ENCODE results near the gene FBXW7. TPM values are rescaled to one million over a fixed set of nuclear protein-coding genes. Genes with fewer than 3 reads are reported as not detected.

The FBXW7 gene
- total RNA-seq, 6 experiments from 2014 or later: 12.9 to 25.5 (median 17.6) TPM

- H3K4me3 ChIP-seq: no peak overlapping the region
- H3K27ac ChIP-seq: no peak overlapping the region
- TF ChIP-seq CTCF (IDR thresholded peaks at IDR 0.05) (no peak), POLR2A (IDR thresholded peaks at IDR 0.05) (no peak)
- H3K4me1 ChIP-seq: peaks cover 0 to 13% (median 5%) of the 10 kb centered on the region in 4 donors
- H3K27me3 ChIP-seq: no peaks in the 10 kb centered on the region
- intact Hi-C loops (cut with DNase I): no loop called here
- peak; percentile 54 to 76 (median 68) for ATAC-seq
- WGBS (ENCODE audit: insufficient coverage, low coverage, low lambda C conversion rate, missing lambda C conversion rate): 16% methylated on average over 1 of the region's 1 CpG
- no peaks in the 10 kb centered on the region for H3K36me3 ChIP-seq
- no peaks in the 10 kb centered on the region for H3K9me3 ChIP-seq
- DNase-seq: no peak
Observed at GRCh38 chr4:152523731-152524130, 12.2 kb downstream of the FBXW7 start.

GRCh38 chr4:152522754-152523153 is 13.1 kb downstream of the FBXW7 start:
- Histone ChIP-seq H3K36me3 (no peaks in the 10 kb centered on the region), H3K4me3 (no peak overlapping the region), H3K9me3 (no peaks in the 10 kb centered on the region), H3K27ac (no peak overlapping the region), H3K27me3 (no peaks in the 10 kb centered on the region), H3K4me1 (peaks cover 0 to 13% (median 5%) of the 10 kb centered on the region in 4 donors)
- intact Hi-C loops (cut with DNase I): no loop called here
- 47% methylated on average over 2 of the region's 2 CpGs for WGBS (ENCODE audit: insufficient coverage, low coverage, low lambda C conversion rate, missing lambda C conversion rate)
- TF ChIP-seq CTCF (IDR thresholded peaks at IDR 0.05) (no peak), POLR2A (IDR thresholded peaks at IDR 0.05) (no peak)
- ATAC-seq (no peak), DNase-seq (no peak)

- intact Hi-C loops (cut with DNase I): no loop called here
- DNase-seq (no peak), ATAC-seq (no peak)
- peaks cover 0 to 13% (median 5%) of the 10 kb centered on the region in 4 donors for H3K4me1 ChIP-seq
- H3K27me3 ChIP-seq: no peaks in the 10 kb centered on the region
- TF ChIP-seq CTCF (IDR thresholded peaks at IDR 0.05) (no peak), POLR2A (IDR thresholded peaks at IDR 0.05) (no peak)
- H3K4me3 ChIP-seq: no peak overlapping the region
- no peak overlapping the region for H3K27ac ChIP-seq
- H3K36me3 ChIP-seq: no peaks in the 10 kb centered on the region
- WGBS (ENCODE audit: insufficient coverage, low coverage, low lambda C conversion rate, missing lambda C conversion rate): 89% methylated on average over 2 of the region's 2 CpGs
- H3K9me3 ChIP-seq: no peaks in the 10 kb centered on the region
Observed at GRCh38 chr4:152522245-152522644, 13.6 kb downstream of the FBXW7 start.

- Histone ChIP-seq H3K4me1 (no peaks in the 10 kb centered on the region), H3K9me3 (no peaks in the 10 kb centered on the region), H3K27ac (no peak overlapping the region), H3K4me3 (no peak overlapping the region), H3K27me3 (no peaks in the 10 kb centered on the region), H3K36me3 (no peaks in the 10 kb centered on the region)
- 93% methylated on average over 7 of the region's 8 CpGs for WGBS (ENCODE audit: insufficient coverage, low coverage, low lambda C conversion rate, missing lambda C conversion rate)
- intact Hi-C loops (cut with DNase I): no loop called here
- ATAC-seq: no peak
- DNase-seq: no peak
- TF ChIP-seq POLR2A (IDR thresholded peaks at IDR 0.05) (no peak), CTCF (IDR thresholded peaks at IDR 0.05) (no peak)
Observed at GRCh38 chr4:152516156-152516555, 19.7 kb downstream of the FBXW7 start.

- 81% methylated on average over 2 of the region's 2 CpGs for WGBS (ENCODE audit: insufficient coverage, low coverage, low lambda C conversion rate, missing lambda C conversion rate)
- intact Hi-C loops (cut with DNase I): no loop called here
Observed at GRCh38 chr4:152515678-152516077, 20.2 kb downstream of the FBXW7 start.

More at GRCh38 chr4:152515678-152516077, 20.2 kb downstream of the FBXW7 start:
- ATAC-seq (no peak), DNase-seq (no peak)
- H3K9me3 ChIP-seq: no peaks in the 10 kb centered on the region
- no peaks in the 10 kb centered on the region for H3K27me3 ChIP-seq
- no peaks in the 10 kb centered on the region for H3K36me3 ChIP-seq
- no peak overlapping the region for H3K4me3 ChIP-seq
- no peaks in the 10 kb centered on the region for H3K4me1 ChIP-seq
- TF ChIP-seq CTCF (IDR thresholded peaks at IDR 0.05) (no peak), POLR2A (IDR thresholded peaks at IDR 0.05) (no peak)
- no peak overlapping the region for H3K27ac ChIP-seq
